ENCODE measurements around the gene TMCC1. TPM values are rescaled to one million over a fixed set of nuclear protein-coding genes. Genes with fewer than 3 reads are reported as not detected.
A peak's percentile ranks its signal among the peaks of the same experiment; 100 is the strongest.
"Not testable (repeated sequence)": the region's sequence is repeated elsewhere in the genome, so short reads cannot be mapped to it uniquely, and the experiment has no call there.

The TMCC1 gene
- total and polyA plus RNA-seq, 7 donors: 10.3 to 35.2 (median 27.6) TPM

- H3K9me3 ChIP-seq: no peaks in the 10 kb centered on the region
- TF ChIP-seq, protein P1, sequence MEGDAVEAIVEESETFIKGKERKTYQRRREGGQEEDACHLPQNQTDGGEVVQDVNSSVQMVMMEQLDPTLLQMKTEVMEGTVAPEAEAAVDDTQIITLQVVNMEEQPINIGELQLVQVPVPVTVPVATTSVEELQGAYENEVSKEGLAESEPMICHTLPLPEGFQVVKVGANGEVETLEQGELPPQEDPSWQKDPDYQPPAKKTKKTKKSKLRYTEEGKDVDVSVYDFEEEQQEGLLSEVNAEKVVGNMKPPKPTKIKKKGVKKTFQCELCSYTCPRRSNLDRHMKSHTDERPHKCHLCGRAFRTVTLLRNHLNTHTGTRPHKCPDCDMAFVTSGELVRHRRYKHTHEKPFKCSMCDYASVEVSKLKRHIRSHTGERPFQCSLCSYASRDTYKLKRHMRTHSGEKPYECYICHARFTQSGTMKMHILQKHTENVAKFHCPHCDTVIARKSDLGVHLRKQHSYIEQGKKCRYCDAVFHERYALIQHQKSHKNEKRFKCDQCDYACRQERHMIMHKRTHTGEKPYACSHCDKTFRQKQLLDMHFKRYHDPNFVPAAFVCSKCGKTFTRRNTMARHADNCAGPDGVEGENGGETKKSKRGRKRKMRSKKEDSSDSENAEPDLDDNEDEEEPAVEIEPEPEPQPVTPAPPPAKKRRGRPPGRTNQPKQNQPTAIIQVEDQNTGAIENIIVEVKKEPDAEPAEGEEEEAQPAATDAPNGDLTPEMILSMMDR (IDR thresholded peaks at IDR 0.05): no peak
- TF ChIP-seq EP300 (IDR thresholded peaks at IDR 0.05) (no peak), POLR2A (IDR thresholded peaks at IDR 0.05) (no peak), POLR2AphosphoS5 (IDR thresholded peaks at IDR 0.05) (no peak)
- H3K4me1 ChIP-seq: peaks cover 0 to 33% (median 16%) of the 10 kb centered on the region in 4 donors
- H3K27ac ChIP-seq: peak overlapping the region; percentile 47 to 57 (median 50)
- no peaks in the 10 kb centered on the region for H3K27me3 ChIP-seq
- no peak for DNase-seq
- no peaks in the 10 kb centered on the region for H3K36me3 ChIP-seq
- intact Hi-C loops (cut with DNase I): no loop called here
- 71 to 74% methylated on average over 16 of the region's 16 CpGs for WGBS, 2 donors
- no peak overlapping the region for H3K4me3 ChIP-seq
Measured at GRCh38 chr3:129612534-129613366, 280.8 kb downstream of the TMCC1 start.

DNA sequence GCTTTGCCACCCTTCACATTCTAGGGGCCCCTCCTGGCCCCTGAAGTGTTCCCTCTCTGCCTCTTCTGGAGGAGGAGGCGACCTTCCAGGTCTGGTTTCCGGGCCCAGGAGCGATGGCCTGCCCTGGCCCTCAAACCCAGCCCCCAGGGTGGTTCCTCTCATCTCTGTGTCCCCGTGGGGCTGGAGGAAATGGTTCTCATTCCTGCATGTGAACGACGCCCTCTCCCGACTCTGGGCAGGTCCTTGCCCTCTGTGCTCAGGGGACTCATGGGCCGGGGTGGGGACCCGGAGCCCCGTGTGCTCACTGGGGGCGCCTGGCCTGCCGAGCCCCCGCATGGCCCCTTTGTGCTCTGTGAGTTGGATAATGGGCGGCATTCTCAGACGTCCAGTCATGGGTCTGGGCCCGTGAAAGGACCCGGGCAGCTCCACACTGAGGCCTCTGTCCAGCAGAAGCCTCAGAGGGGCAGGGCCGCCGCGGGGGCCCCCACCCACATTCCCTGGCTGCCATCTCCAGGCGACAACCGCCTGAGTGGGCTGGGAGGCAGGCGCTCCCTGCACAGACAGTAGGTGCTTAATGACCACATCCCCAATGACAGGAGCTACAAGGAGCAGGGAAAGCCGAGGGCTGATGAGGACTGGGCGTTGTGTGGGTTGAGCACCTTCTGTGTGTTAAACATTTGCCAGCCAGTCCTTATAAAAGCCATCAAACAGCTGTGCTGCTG lies 281.5 kb downstream of the TMCC1 start:
- WGBS, 2 donors: 61 to 63% methylated on average over 25 of the region's 25 CpGs
- intact Hi-C loops (cut with DNase I): no loop called here
- H3K36me3 ChIP-seq: no peaks in the 10 kb centered on the region
- H3K27ac ChIP-seq: peak overlapping the region; percentile 47 to 57 (median 50)
- no peak for DNase-seq
- H3K4me1 ChIP-seq: peaks cover 0 to 40% (median 24%) of the 10 kb centered on the region in 4 donors
- H3K4me3 ChIP-seq: no peak overlapping the region
- no peaks in the 10 kb centered on the region for H3K27me3 ChIP-seq
- TF ChIP-seq POLR2A (IDR thresholded peaks at IDR 0.05) (no peak), POLR2AphosphoS5 (IDR thresholded peaks at IDR 0.05) (peak in 2 of 4 donors; percentile 21)
- no peaks in the 10 kb centered on the region for H3K9me3 ChIP-seq

- whole genome bisulfite sequencing, 2 donors: 85 to 86% methylated on average over 9 of the region's 9 CpGs
- Histone ChIP-seq H3K4me1 (peaks cover 0 to 37% (median 22%) of the 10 kb centered on the region in 4 donors), H3K4me3 (no peak overlapping the region), H3K27ac (peak overlapping the region; percentile 47 to 57 (median 50)), H3K27me3 (no peaks in the 10 kb centered on the region), H3K9me3 (no peaks in the 10 kb centered on the region), H3K36me3 (no peaks in the 10 kb centered on the region)
- no peak for DNase-seq
- TF ChIP-seq EP300 (IDR thresholded peaks at IDR 0.05) (no peak), POLR2A (IDR thresholded peaks at IDR 0.05) (no peak), POLR2AphosphoS5 (IDR thresholded peaks at IDR 0.05) (no peak)
- TF ChIP-seq, protein P1 (IDR thresholded peaks at IDR 0.05): no peak
- intact Hi-C loops (cut with DNase I): no loop called here
Measured at GRCh38 chr3:129611446-129611800, 282.1 kb downstream of the TMCC1 start.

DNA sequence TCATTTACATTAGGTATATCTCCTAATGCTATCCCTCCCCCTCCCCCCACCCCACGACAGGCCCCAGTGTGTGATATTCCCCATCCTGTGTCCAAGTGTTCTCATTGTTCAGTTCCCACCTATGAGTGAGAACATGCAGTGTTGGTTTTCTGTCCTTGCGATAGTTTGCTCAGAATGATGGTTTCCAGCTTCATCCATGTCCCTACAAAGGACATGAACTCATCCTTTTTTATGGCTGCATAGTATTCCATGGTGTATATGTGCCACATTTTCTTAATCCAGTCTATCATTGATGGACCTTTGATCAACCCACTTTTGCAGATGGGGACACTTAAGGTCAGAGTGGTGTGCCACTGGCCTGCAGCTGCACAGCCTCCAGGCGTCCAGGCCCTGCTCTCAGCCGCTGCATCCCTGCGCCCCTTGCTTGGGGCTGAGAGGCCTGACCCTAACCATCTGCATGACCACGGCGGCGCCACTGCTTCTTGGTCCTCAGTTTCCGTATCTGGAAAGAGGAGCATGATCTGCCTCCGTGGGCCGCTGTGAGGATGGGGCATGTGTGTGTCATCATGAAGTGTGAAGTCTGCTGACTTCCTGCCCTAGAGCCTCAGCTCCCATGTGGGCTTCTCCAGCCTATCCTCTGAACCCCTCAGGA lies 282.6 kb downstream of the TMCC1 start:
- 92 to 93% methylated on average over 11 of the region's 11 CpGs for WGBS, 2 donors
- DNase-seq; intact Hi-C loops (cut with DNase I); H3K4me3 ChIP-seq; H3K36me3 ChIP-seq; H3K27me3 ChIP-seq; H3K9me3 ChIP-seq: not testable (repeated sequence)
- Histone ChIP-seq H3K4me1 (peaks cover 0 to 36% (median 24%) of the 10 kb centered on the region in 4 donors), H3K27ac (peak overlapping the region; percentile 47 to 57 (median 50))

DNA sequence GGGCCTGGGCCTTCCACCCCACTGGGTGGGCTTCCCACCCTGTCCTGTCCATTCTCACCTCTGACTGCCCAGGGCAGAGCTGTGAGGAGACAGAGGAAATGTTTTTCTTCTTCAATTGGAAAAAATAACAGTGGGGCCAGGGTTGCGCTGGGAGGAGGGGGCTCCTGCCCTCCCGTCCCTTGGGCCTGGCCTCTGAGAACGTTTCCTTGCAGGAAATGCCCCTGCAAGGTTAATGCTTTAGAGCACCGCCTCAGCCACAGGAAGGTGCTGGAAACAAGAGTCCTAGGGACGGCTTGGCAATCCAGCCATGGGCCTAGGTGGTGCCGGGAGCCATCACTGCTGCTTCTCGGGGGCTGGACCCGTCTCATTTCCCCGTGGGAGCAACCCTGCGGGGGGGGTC lies 283.2 kb downstream of the TMCC1 start:
- H3K27ac ChIP-seq: peak overlapping the region in 2 of 4 donors; percentile 30 to 35
- no peaks in the 10 kb centered on the region for H3K9me3 ChIP-seq
- peaks cover 0 to 10% (median 0%) of the 10 kb centered on the region in 3 donors for H3K27me3 ChIP-seq
- H3K4me3 ChIP-seq: no peak overlapping the region
- intact Hi-C loops (cut with DNase I): no loop called here
- H3K36me3 ChIP-seq: no peaks in the 10 kb centered on the region
- WGBS, 2 donors: 51 to 69% methylated on average over 10 of the region's 10 CpGs
- DNase-seq: no peak
- peaks cover 0 to 40% (median 27%) of the 10 kb centered on the region in 4 donors for H3K4me1 ChIP-seq
- TF ChIP-seq POLR2AphosphoS5 (IDR thresholded peaks at IDR 0.05) (no peak), POLR2A (IDR thresholded peaks at IDR 0.05) (no peak), EP300 (IDR thresholded peaks at IDR 0.05) (no peak)
- TF ChIP-seq, protein P1 (IDR thresholded peaks at IDR 0.05): no peak
